CD14-positive monocyte (primary cell): ENCODE measurements around the gene MYH8. TPM values are rescaled to one million over a fixed set of nuclear protein-coding genes. Genes with fewer than 3 reads are reported as not detected.

Experiments
- DNase-seq, 3 donors: peaks; one replicate each; pipeline ENCODE4 v3.0.0-alpha.2; 2011 to 2022
- H2AFZ ChIP-seq: 2 replicates; pipeline ENCODE4 v1.6.0; 2012; ENCODE audit warnings: mild to moderate bottlenecking, low read depth, low read length, inconsistent platforms; ENCODE audit not compliant: insufficient read depth, poor library complexity, severe bottlenecking
- H3K27ac ChIP-seq, 2 donors: 1 replicate in 1 of 2; 2 replicates in 1 of 2; pipeline ENCODE4 v1.5.1; 2012 to 2013; ENCODE audit warnings: low read length in 2 of 2, control low read depth in 1 of 2, inconsistent platforms in 1 of 2, low read depth in 1 of 2, mild to moderate bottlenecking in 1 of 2
- H3K27me3 ChIP-seq, 2 donors: one replicate each; pipeline versions ENCODE4 v1.6.0 to v1.6.1; 2011 to 2013; ENCODE audit warnings: low read length in 2 of 2; ENCODE audit not compliant: control insufficient read depth in 2 of 2, insufficient read depth in 2 of 2
- H3K36me3 ChIP-seq, 2 donors: replicated peaks in 1 of 2; 1 replicate in 1 of 2; 2 replicates in 1 of 2; pipeline versions ENCODE4 v1.5.1 to v1.6.1; 2012 to 2013; ENCODE audit warnings: low read length in 2 of 2, control low read depth in 1 of 2, inconsistent platforms in 1 of 2, mild to moderate bottlenecking in 1 of 2; ENCODE audit not compliant: insufficient read depth in 2 of 2, control insufficient read depth in 1 of 2
- H3K4me1 ChIP-seq, 2 donors: 1 replicate in 1 of 2; 2 replicates in 1 of 2; pipeline versions ENCODE4 v1.5.1 to v1.6.1; 2012 to 2013; ENCODE audit warnings: low read length in 2 of 2, control low read depth in 1 of 2, inconsistent platforms in 1 of 2, mild to moderate bottlenecking in 1 of 2, moderate library complexity in 1 of 2; ENCODE audit not compliant: insufficient read depth in 2 of 2, control insufficient read depth in 1 of 2
- H3K4me2 ChIP-seq: replicated peaks from 2 replicates; pipeline ENCODE3; 2012; ENCODE audit warnings: low read length, moderate library complexity, mild to moderate bottlenecking; ENCODE audit not compliant: poor library complexity, severe bottlenecking; ENCODE audit errors: extremely low read depth
- H3K4me3 ChIP-seq, 3 experiments: fragments of 200-600 bp in 1 of 3; sonication (generic) in 1 of 3; replicated peaks in 1 of 3; 1 replicate in 2 of 3; 2 replicates in 1 of 3; pipeline ENCODE4 v1.5.1; 2011 to 2013; ENCODE audit warnings: low read length in 3 of 3, mild to moderate bottlenecking in 3 of 3, control low read depth in 2 of 3, low read depth in 2 of 3, inconsistent platforms in 1 of 3, moderate library complexity in 1 of 3
- H3K79me2 ChIP-seq: 2 replicates; pipeline ENCODE4 v1.6.0; 2012; ENCODE audit warnings: mild to moderate bottlenecking, control low read depth, inconsistent platforms, low read length, moderate library complexity; ENCODE audit not compliant: insufficient read depth
- H3K9ac ChIP-seq: 2 replicates; pipeline ENCODE4 v1.6.0; 2017; ENCODE audit warnings: low read length, mild to moderate bottlenecking; ENCODE audit not compliant: insufficient read depth, poor library complexity, severe bottlenecking
- H3K9me3 ChIP-seq, 2 donors: replicated peaks in 1 of 2; 1 replicate in 1 of 2; 2 replicates in 1 of 2; pipeline versions ENCODE4 v1.5.1 to v1.6.1; 2012 to 2013; ENCODE audit warnings: low read length in 2 of 2, control low read depth in 1 of 2; ENCODE audit not compliant: control insufficient read depth in 1 of 2, insufficient read depth in 1 of 2
- H4K20me1 ChIP-seq: 2 replicates; pipeline ENCODE4 v1.6.0; 2012; ENCODE audit warnings: mild to moderate bottlenecking, low read length, control low read depth, moderate library complexity; ENCODE audit not compliant: insufficient read depth
- H3K27ac Mint-ChIP-seq, 7 donors: one replicate each; pipeline ENCODE4 v1.8.0; 2020; ENCODE audit warnings: mild to moderate bottlenecking in 7 of 7, mixed read lengths in 7 of 7, moderate library complexity in 6 of 7, inconsistent platforms in 2 of 7
- H3K27me3 Mint-ChIP-seq, 3 donors: one replicate each; pipeline ENCODE4 v1.8.0; 2021 to 2022; ENCODE audit warnings: low read depth in 3 of 3, mild to moderate bottlenecking in 3 of 3, mixed read lengths in 3 of 3, moderate library complexity in 3 of 3, inconsistent platforms in 1 of 3
- H3K36me3 Mint-ChIP-seq, 2 donors: one replicate each; pipeline ENCODE4 v1.8.0; 2020; ENCODE audit warnings: mixed read lengths in 2 of 2, inconsistent platforms in 1 of 2, mild to moderate bottlenecking in 1 of 2
- H3K4me1 Mint-ChIP-seq: one replicate; pipeline ENCODE4 v1.8.0; 2020; ENCODE audit warnings: mild to moderate bottlenecking, mixed read lengths
- H3K4me3 Mint-ChIP-seq, 2 donors: one replicate each; pipeline ENCODE4 v1.8.0; 2020; ENCODE audit warnings: mild to moderate bottlenecking in 2 of 2, mixed read lengths in 2 of 2, moderate library complexity in 1 of 2
- H3K9me3 Mint-ChIP-seq, 7 donors: one replicate each; pipeline ENCODE4 v1.8.0; 2020 to 2022; ENCODE audit warnings: mixed read lengths in 7 of 7, mild to moderate bottlenecking in 6 of 7, moderate library complexity in 6 of 7, inconsistent platforms in 2 of 7
- CTCF ChIP-seq: fragments of 200-600 bp; IDR thresholded peaks from one replicate; pipeline ENCODE4 v1.8.0; 2022; ENCODE audit warnings: antibody characterized with exemption, mild to moderate bottlenecking
- WGBS: methylation state at CpG from one replicate; pipeline ENCODE4 v1.1.5; 2013; ENCODE audit warnings: missing lambda C conversion rate; ENCODE audit not compliant: insufficient coverage; 5-methylcytosine and 5-hydroxymethylcytosine counted together
- intact Hi-C, 2 donors: fragments of 100-400 bp; cut with micrococcal nuclease; formaldehyde crosslinking; loops; one replicate each; pipeline versions ENCODE4 v1.15.0 to v1.15.1; 2023
- polyA plus RNA-seq, 3 donors: library from polyadenylated mRNA; depleted of rRNA in 1 of 3; unstranded in 2 of 3; stranded (reverse) in 1 of 3; fragments of 300-500 nt in 2 of 3; fragments of >200 nt in 1 of 3; fragmentation: Illumina TruSeq in 2 of 3; gene quantifications; 1 replicate in 2 of 3; 2 replicates in 1 of 3; pipeline ENCODE4 v1.2.3, GENCODE V29; 2012 to 2021

MYH8 gene
- polyA plus RNA-seq, 3 donors = not detected

DNA sequence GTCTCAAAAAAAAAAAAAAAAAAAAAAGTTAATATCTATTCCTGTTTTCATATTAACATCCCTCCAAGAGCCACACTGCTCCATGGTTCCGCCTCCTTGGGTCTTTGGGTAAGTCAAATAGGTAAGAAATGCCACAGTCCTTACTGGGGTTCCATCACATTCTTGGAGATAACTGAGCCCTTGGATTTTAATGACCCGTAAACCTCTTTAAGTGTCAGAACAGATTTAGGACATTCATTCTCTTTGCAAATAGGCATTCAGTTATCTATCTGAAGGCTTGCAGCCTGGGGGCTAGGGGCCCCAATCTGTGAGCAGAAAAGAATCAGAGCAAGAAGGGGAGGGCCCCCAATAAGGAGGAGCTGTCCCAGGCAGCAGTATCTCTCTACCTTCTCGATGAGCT lies 76.9 kb downstream of the MYH8 start:
- Mint-ChIP-seq H3K9me3 (peaks cover 0 to 2% (median 0%) of the 10 kb centered on the region in 7 donors), H3K36me3 (no peaks in the 10 kb centered on the region), H3K27me3 (peaks cover 3 to 13% (median 5%) of the 10 kb centered on the region in 3 donors), H3K4me3 (no peak overlapping the region), H3K27ac (no peak overlapping the region), H3K4me1 (no peaks in the 10 kb centered on the region)
- Histone ChIP-seq H3K27ac (no peak overlapping the region), H2AFZ (no peak overlapping the region), H3K9ac (no peak overlapping the region), H3K27me3 (no peaks in the 10 kb centered on the region), H3K79me2 (no peaks in the 10 kb centered on the region), H3K36me3 (no peaks in the 10 kb centered on the region), H4K20me1 (no peaks in the 10 kb centered on the region), H3K4me2 (no peak overlapping the region), H3K4me1 (no peaks in the 10 kb centered on the region), H3K9me3 (no peaks in the 10 kb centered on the region), H3K4me3 (no peak overlapping the region)
- no peak for DNase-seq
- TF ChIP-seq CTCF = no peak
- intact Hi-C loops = no loop called here
- WGBS = no CpG with 5 or more reads among the region's 3 CpGs

Other genes with a start within 250 kb of the MYH8 start
- 10 to 100 TPM; 53.1 to 91.9 (median 66.6) TPM for gene GAS7, start 223.3 kb downstream of the MYH8 start, polyA plus RNA-seq
- not detected for gene MYH13, start 48.9 kb downstream of the MYH8 start, polyA plus RNA-seq
- gene MYH4, start 47.6 kb upstream of the MYH8 start, polyA plus RNA-seq = not detected
- gene MYH1, start 96.6 kb upstream of the MYH8 start, polyA plus RNA-seq = not detected
- not detected for gene MYH2, start 127.7 kb upstream of the MYH8 start, polyA plus RNA-seq
- gene MYH3, start 235.4 kb upstream of the MYH8 start, polyA plus RNA-seq = 1 to 10 TPM in 1 of 3 donors, under 1 TPM in 1, not detected in 1; 0.13 to 5.7 TPM